OCI-M1 (cell line): ENCODE results near the gene SLC66A3.

ENCODE experiments used
- DNase-seq: peaks from one replicate; lab custom pipeline; 2025; lab: John Stamatoyannopoulos, UW

The SLC66A3 gene

DNA sequence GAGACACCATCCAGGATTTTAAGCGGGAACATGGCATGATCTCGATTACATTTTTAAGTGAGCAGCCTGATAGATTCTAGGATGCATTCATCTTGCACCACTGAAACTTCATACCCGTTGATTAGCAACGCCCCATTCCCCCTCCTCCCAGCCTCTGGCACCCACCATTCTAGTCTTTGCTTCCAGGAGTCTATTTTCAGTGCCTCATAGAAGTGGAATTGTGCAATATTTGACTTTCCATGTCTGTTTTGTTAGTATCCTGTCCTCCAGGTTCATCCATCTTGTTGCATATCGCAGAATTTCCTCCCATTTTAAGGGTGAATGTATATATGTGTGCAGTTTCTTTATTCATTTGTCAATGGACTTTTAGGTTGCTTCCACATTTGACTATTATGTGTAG, 20.9 kb upstream of the SLC66A3 start:
- DNase-seq = no peak

DNA sequence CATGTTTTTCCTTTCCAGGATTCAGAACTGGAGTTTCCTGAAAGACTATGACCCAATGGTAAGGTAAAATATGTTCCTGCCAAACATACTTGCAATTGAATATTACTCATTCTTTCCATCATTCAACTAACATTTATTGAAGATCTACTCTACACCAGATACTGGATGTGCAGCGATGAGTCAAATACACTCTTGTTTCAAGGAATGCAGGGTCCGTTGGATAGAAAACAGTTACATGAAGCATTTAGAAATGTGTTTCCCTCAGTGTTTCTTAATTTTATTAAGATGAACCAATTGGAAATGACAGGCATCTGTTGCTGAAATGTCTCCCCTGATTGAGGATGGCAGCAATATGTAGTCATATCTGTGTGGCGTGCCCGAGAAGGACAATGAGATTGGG, 14.8 kb upstream of the SLC66A3 start:
- no peak for DNase-seq

DNA sequence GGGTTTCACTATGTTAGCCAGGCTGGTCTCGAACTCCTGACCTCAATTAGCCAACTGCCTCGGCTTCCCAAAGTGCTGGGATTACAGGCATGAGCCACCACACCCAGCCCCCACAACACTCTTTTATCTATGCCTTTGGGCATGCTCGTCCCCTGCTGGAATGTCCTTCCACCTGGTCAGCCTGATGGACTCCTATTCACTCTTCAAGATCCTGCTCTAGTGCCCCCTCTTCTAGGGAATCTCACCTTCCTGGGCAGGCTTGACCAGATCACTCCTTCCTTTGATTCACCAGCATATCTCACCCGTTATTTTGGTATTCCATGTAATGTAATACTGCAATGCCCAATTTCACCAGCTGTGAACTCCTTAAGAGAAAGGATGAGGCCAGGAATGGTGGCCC, 13.9 kb upstream of the SLC66A3 start:
- DNase-seq = no peak

DNA sequence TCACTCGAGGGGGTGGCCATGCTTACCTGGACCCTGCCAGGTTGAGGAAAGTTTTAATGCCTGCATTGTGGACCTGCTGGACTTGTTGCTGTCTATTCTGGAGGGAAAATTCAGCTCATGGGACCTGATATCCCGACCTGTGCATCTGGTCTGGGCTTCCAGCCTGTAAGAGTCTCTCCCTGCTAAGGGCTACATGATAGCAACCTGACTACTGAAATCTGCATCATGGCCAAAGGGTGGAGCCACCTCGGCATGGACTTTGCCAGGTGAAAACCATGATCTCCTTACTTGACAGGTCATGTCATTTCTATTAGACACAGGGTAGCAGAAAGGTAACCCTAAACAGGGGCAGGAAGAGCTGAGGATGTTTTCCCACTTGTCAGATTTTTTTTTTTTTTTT, 12.9 kb upstream of the SLC66A3 start:
- DNase-seq = no peak

DNA sequence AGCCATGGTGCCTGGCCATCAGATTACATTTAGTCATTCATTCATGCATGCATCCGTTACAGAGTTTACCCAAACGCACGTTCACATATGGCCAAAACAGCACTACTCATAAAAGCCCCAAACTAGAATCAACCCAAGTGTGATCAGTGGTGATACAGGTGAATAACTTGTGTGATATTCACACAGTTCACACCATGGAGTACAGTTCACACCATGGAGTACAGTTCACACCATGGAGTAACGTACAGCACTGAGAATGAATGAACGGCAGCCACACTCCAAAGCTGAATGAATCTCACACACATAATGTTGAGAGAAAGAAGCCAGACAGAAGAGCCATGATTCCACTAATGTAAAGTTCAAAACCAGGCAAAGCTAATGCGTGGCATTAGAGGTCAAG, 12.3 kb upstream of the SLC66A3 start:
- DNase-seq = no peak

DNA sequence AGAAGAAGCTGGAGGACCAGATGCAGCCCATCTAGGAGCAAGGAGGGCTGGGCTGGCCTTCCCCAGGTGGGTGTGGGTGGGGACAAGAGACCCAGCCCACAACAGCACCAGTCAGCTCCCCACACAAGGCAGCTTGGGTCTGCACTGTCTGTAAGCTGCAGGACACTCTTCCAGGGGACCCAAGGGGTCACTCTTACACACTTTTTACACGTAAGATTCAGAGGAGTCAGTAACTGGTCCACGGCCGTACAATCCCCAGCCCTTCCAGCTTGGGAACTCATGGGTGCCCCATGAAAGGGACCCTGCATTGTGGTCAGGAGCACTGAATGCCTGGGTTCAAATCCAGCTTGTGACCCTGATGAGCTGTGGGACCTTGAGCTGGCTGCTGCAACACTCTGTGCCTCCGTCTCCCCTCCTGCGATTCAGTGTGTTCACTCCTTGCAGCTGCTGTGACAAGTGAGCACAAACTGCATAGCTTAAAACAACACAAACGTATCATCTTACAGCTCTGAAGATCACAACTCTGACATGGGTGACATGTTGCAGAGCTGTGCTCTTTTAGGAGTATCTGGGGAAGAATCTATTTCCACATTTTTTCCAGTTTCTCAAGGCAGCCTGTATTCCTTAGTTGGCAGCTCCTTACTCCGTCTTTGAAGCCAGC, 11.1 kb upstream of the SLC66A3 start:
- DNase-seq = no peak

DNA sequence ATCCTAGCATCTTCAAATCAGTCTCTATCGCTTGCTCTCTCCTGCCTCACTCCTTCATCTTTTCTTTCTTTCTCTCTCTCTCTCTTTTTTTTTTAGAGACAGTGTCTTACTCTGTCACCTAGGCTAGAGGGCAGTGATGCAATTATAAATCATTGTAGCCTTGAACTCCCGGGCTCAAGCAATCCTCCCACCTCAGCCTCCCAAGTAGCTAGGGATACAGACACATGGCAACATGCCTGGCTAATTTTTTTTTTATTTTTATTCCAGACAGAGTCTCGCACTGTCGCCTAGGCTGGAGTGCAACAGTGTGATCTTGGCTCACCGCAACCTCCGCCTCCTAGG, 10.6 kb upstream of the SLC66A3 start:
- DNase-seq = no peak

DNA sequence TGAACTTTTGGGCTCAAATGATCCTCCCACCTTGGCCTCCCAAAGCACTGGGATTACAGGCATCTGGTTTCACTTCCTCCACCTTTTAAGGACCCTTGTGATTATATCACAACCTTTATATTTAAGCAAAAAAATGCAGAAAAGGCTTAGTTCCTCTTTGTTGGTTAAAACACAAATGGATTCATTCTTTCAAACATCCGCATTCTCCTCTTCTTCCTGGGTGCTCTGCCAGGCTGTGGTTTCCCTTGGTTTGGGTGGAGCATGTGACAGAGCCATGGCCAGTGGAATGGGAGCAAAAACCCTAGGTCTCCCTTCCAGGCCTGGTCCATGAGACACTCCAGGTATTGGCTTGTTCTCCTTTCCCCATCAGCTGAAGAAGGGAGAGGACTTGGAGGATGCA, 9.9 kb upstream of the SLC66A3 start:
- DNase-seq = peak; percentile 41

DNA sequence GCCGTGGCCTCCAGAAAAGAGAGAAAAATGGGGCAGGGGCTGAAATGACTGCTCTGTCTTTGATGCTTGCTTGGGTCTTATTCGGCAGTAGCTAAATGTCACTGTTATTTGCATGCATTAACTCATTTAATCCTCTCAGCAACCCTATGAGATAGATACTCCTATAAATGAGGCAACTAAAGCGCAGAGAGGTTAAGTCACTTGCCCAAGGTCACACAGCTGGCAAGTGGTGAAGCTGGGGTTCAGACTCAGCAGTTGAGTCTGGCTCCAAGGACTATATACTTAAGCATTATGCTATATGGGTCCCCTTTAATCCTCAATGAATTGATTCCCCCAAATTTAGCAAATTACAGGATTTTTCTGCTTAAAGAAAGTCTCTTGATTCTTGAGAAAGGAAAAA, 9.2 kb upstream of the SLC66A3 start:
- no peak for DNase-seq

DNA sequence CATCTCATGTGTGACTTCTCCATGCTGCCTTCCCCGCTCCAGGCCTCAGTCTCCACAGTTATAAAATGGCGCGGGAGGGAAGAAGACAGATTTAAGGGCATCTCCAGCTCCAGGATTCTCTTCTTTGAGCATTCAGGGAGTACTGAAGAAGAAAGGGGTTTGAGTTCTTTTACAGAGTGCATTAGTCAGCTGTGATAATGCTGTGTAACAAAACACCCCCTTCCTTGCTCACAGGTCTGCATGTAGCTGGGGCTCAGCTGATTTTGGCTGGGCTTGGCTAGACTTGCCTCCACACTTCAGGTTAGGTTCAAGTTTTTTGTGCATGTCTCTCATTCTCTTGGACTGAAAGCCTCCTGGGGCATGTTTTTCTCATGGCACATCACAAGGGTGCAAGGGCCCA, 8.0 kb upstream of the SLC66A3 start:
- no peak for DNase-seq

DNA sequence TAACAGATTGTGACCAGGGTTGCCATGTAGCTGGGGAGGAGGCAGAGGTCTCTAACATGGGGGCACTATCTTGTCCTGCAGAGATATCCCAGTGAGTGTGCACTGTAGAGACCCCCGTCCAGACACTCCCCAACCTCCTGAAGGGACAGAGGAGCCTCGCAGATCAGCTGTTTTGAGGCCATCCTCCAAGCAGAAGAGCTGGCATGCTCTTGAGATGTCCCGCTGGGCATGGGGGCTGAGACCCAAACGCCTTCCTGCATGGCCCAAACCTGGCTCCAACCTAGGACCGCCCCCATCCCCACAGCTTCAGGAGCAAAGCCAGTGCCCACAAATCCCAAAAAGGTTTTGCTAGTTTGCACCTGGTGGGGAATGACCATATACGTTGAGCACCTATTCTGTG, 2.7 kb upstream of the SLC66A3 start:
- no peak for DNase-seq

DNA sequence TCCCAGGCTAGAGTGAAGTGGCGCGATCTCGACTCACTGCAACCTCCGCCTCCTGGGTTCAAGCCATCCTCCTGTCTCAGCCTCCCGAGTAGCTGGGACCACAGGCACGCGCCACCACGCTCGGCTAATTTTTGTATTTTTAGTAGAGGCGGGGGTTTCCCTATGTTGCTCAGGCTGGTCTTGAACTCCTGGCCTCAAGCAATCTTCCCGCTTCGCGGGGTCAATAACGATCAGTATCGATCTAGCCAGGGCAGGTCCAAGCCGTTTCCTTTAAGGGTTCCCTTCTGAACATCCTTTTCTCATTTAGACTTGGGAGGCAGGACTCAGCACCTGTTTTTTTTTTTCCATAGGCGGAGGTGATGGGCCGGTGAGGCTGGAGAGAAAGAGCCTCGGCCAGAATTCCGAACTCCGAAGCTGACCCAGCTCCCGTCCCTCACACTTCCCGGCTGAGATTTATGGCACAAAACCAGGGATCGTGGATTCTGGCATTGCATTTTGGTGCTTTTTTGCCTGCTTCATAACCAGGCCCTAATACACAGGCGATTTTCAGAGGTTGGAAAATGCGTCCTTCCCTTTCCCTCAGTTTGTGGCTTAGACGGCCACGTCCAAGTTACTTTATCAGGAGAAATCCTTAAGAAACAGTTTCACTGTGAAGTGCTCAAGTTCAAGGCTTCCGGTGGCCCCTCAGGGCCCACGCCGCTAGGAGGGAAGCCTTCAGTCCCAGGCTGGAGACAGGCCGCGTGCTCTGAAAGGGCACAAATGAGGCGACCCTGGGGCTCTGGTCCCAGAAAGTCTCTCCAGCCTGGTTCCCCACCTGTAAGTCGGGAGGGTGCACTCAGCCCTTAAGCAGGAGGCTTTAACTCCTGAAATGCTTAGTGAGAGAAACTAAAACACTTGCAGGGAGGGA, 998 bp upstream of the SLC66A3 start:
- DNase-seq = no peak

DNA sequence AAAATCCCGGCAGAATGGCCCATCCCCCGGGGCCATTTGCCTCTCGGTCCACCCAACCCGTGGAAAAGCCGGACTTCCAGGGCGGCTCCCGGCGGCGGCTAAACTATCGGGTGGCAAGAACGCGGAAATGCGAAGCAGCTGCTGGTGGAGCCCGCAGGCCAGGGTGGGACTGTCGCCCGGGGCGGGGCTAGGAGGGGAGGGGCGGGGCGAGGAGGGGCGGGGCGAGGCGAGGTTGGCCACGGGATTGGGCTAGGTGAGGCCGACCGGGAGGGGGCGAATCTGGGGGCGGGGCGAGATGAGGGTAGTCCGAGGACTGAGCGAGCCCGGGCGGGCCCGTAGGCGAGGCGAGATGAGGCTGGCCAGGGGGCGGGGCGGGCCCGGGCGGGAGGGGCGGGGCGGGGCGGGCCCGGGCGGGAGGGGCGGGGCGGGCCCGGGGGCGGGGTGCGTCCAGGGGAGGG, 315 bp upstream of the SLC66A3 start:
- DNase-seq = peak; percentile 94

DNA sequence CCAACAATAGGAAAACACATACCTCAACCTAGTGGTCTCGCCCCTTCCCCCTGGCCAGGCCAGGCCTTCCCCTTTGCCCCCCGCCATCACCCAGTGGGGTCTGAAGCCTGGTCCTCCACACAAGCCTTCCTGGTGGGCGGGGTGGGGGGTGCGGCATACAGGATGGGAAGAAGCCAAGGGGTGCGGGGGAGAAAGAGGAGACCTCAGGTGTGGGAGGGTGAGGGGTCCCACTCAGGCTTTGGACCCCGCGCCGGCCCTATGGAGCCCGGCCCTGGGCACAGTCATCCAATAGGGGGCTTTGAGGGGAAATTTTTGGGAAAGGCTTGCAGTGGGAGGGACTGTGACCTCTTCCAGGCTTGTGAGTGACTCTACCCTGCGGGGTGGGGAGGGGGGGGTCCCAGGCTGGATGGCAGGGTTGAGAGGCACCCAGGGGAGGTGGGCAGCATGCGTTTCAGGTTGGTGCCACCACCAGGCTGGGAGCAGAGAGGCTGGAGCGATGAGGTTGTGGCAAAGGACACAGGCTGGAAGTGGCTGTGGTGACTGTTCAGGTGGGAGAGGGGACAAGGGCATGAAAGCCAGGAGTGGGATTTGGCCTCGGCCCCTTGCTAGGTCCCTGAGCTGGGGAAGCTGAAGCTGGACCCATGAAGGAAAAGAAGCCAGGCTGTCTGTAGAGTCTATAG, 1.3 kb downstream of the SLC66A3 start:
- no peak for DNase-seq

DNA sequence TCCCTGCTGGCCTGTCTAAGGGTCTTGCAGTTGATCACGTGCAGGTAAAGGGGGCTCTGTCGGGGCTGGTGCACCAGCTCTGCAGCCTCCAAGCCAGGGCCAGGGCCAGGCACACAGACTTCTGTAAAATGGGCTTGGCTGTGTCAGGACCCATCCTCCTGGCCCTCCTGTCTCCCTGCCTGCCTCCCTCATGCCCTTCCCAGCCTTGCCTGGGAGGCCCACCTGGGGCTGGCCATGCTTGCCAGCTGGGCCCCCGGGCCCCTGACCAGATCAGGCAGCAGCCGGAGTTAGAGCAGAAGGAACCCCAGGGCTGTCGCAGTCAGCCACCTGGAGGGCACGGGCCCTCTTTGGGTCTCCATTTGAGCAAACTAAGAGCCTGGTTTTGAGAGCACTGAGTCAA, 2.0 kb downstream of the SLC66A3 start:
- no peak for DNase-seq

DNA sequence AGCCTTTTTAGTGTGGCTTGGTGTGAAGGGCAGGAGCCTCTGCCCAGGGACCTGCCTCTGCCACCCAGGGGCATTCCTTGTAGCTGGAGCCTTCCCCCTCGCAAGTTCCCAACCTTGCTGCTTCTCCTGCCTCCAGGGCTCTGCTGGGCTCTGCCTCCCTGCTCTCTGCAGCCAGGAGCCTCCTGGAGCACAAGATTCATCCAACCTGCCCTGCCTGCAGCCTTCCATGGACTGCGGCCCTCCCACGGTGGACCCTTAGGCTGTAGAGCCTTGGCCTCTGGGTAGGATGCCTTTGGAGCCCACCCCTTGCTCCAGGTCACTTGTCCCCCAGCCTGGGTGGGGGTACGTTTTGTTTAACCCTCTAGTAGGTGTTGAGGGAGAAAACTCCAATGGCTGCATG, 2.5 kb downstream of the SLC66A3 start:
- no peak for DNase-seq

DNA sequence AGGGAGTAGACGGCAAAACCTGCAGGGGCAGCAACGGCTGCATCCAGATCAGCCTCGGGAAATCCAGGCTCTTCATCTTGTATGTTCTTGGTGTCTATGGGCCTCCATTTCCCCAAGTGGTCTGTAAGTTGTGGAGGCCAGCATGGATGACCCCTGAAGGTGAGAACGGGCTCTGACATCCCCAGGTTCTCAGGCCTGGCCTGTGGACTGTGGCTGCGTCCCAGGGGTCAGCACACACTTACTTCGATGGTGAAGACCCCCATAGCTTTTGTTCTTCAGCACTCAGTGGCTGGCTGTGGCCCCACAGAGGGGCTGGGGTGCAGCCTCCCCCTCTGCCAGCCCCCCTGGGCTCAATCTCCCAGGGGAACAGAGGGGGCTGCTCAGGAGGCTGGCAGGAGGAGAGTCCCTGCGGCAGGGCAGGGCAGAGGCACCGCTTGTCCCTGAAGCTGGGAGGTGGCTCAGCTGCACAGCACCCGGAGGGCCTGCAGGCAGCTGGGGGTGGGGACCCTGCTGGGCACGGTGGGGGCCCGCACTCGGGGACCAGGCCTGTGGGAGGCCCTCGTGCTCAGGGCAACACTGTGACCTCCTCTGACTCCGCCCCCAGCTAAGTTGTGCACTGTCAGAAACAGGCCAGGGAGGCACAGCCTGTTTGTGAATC, 3.8 kb downstream of the SLC66A3 start:
- no peak for DNase-seq

DNA sequence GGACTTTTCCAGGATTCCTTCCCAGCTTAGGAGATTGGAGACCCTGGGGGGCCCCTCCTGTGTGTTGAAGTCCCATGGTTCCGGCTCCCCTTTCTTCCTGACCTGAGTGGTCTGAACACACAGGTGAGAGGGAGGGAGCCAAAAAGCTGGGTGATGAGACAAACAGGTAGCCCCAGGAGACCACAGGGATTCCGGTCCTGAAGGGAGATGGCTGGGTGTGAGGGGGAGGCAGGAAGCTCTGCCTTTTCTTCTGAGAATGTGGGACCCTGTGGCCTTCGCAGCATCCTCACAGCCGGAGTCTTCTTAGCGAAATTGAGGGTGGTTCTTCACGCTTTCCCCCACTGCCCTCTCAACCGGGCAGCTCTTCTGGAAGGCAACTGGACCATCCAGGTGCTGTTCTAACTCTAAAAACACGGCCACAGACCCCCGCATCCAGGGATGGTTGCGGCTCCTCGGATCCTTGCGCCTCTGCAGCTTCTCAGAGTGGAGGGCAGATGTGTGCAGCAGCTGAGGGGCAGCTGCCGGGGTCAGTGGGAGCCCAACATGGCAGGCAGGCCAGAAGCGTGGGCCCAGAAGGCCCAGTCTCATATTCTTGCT, 4.4 kb downstream of the SLC66A3 start:
- no peak for DNase-seq

DNA sequence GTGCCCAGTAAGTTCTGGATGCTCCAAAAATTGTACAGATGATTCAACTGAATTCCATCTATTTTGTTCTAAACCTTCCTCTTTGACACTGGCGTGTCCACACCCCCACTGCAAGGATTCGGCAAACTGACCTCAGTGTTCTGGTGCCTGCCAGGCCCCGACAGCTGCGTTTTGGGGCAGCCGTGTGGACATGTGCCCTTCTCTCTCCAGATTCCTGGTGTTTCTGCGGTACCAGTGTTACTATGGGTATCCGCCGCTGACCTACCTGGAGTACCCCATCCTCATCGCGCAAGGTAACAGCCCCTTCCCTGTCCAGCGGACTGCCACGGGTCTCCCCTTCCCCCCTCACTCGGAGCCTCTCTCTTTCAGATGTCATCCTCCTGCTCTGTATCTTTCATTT, 5.0 kb downstream of the SLC66A3 start:
- no peak for DNase-seq

DNA sequence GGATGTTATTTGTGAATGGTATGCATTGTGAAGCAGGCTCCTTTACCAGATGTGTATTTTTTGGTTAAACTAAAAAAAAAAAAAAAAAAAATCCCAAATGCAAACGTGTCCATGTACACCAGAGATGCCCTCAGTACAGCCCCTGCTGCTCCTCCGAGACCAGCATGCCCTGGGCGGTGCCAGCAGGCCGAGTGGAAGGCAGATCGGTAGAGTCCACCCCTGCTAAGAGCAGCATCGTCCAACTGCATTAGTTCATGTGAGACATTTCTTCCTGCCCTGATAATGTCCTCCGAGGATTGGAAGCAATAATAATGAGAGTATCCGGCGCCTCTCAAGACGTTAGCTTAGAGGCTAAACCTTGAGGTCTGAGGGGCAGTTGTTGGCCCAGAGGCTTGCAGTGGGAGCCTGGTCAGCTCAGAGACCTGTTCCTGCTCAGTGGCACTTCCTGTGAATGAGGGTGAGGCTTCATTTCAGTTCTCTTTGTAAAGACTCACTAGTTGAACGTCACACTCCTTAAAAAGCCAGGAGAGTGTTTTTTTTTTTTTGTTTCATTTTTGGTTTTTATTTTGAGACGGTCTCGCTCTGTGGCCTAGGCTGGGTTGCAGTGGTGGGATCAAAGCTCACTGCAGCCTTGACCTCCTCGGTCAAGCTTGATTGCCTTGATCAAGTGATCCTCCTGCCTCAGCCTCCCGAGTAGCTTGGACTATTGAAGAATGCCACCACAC, 5.6 kb downstream of the SLC66A3 start:
- DNase-seq = peak; percentile 48

DNA sequence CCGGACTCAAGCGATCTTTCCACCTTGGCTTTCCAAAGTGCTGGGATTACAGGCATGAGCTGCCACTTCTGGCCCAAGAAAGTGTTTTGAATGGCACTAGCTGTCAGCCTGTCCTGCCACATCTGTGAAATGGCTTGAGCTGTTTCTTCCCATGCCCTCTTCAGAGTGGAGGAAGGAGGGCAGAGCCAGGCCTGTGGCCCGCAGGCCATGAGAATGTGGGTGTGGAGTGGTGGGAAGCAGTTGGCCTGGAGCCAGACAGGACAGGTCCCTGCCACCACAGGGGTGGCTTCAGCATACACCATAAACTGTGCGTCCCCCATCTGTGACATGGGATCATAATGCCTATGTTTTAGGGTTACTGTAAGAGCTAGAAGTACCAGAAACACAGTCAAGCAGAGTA, 6.5 kb downstream of the SLC66A3 start:
- no peak for DNase-seq
